Measurements from ENCODE around the gene GDAP1L1.

GRCh38 chr20:44199877-44200276 lies 47.2 kb upstream of the GDAP1L1 start:
- TF ChIP-seq ZNF274 (IDR thresholded peaks at IDR 0.05; ENCODE audit: low read depth, low read length) (no peak), SUZ12 (IDR thresholded peaks at IDR 0.05; ENCODE audit: extremely low read depth, insufficient read depth, insufficient read length) (no peak), YY1 (IDR thresholded peaks at IDR 0.05; ENCODE audit: insufficient read depth, insufficient read length) (no peak)

Measured in NT2/D1 (cell line).